Thymus (tissue), 11 donors: Measurements from ENCODE around the gene POMGNT2. TPM values are rescaled to one million over a fixed set of nuclear protein-coding genes. Genes with fewer than 3 reads are reported as not detected.

Experiments
- DNase-seq, 9 donors: peaks; one replicate each; pipeline ENCODE4 v3.0.0-alpha.2; 2013; ENCODE audit warnings: low spot score in 9 of 9, low read depth in 6 of 9, missing footprints in 1 of 9
- H3K27ac ChIP-seq, 2 donors: one replicate each; pipeline ENCODE4 v1.5.1; 2013; ENCODE audit warnings: control low read depth in 1 of 2, low read depth in 1 of 2, low read length in 1 of 2, mild to moderate bottlenecking in 1 of 2, moderate library complexity in 1 of 2
- H3K27me3 ChIP-seq, 2 donors: one replicate each; pipeline ENCODE4 v1.5.1; 2013; ENCODE audit warnings: low read length in 1 of 2; ENCODE audit not compliant: control insufficient read depth in 2 of 2, insufficient read depth in 1 of 2
- H3K36me3 ChIP-seq, 2 donors: one replicate each; pipeline ENCODE4 v1.5.1; 2013; ENCODE audit warnings: low read length in 1 of 2, mild to moderate bottlenecking in 1 of 2, moderate library complexity in 1 of 2; ENCODE audit not compliant: control insufficient read depth in 2 of 2, insufficient read depth in 2 of 2
- H3K4me1 ChIP-seq, 2 donors: one replicate each; pipeline ENCODE4 v1.5.1; 2013; ENCODE audit warnings: low read length in 2 of 2; ENCODE audit not compliant: control insufficient read depth in 2 of 2, insufficient read depth in 2 of 2
- H3K4me3 ChIP-seq, 2 donors: one replicate each; pipeline ENCODE4 v1.5.1; 2013; ENCODE audit warnings: low read length in 2 of 2, control low read depth in 1 of 2, mild to moderate bottlenecking in 1 of 2
- H3K9me3 ChIP-seq, 2 donors: one replicate each; pipeline ENCODE4 v1.5.1; 2013; ENCODE audit warnings: low read length in 1 of 2, mild to moderate bottlenecking in 1 of 2; ENCODE audit not compliant: control insufficient read depth in 2 of 2, insufficient read depth in 1 of 2
- WGBS: extraction: QIAGEN DNeasy Blood & Tissue Kit; methylation state at CpG from one replicate; pipeline ENCODE4 v1.1.7; 2013; 5-methylcytosine and 5-hydroxymethylcytosine counted together
- polyA plus RNA-seq: library from polyadenylated mRNA; stranded (reverse); fragments of 200-250 nt; gene quantifications from one replicate; pipeline ENCODE4 v1.2.3, GENCODE V29; 2013
- total RNA-seq: library from RNA; stranded (reverse); fragments of 120-200 nt; gene quantifications from one replicate; pipeline ENCODE4 v1.2.4, GENCODE V29; 2013
- donor health status: healthy.

POMGNT2 gene
- total and polyA plus RNA-seq, 2 donors = 4.5 to 5.2 TPM

DNA sequence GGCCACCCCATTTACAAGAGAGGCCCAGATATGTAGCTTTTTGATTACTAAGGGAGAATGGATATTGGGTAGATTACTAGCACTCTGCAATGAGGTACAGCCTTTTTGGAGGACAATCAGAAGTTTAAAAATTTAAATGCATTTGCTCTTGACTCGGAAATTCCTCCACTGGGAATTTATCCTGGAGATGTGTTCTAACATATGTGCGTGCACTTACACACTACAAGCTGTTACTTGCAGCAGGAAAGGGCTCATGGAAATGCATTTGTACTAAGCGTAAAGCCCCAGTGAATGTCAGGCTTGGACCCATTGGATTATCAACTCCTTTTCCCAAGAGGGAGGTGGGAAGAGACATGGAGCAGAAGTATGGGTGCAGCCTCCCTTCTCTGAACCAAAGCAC lies 7.8 kb upstream of the POMGNT2 start:
- H3K4me3 ChIP-seq = no peak overlapping the region
- H3K27ac ChIP-seq = no peak overlapping the region
- H3K36me3 ChIP-seq = no peaks in the 10 kb centered on the region
- DNase-seq = no peak
- H3K27me3 ChIP-seq = no peaks in the 10 kb centered on the region
- no peaks in the 10 kb centered on the region for H3K4me1 ChIP-seq
- WGBS = 96% methylated on average over 3 of the region's 3 CpGs
- no peaks in the 10 kb centered on the region for H3K9me3 ChIP-seq

DNA sequence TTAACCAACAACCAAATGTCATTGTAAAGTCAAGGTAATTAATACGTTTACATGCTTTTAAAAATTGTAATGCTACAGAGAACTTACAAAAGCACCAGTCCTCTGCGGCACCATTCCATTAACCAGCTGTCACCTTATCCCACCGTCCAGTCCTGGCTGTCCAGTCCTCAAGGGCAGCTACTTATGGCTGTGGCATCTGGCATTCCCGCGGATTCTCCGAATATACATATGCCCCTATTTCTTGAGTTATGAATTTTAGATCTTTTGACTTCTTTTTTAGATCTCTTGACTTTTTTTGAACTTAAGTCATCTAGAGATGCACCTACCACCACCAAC lies 382 bp upstream of the POMGNT2 start:
- Histone ChIP-seq H3K27ac (no peak overlapping the region), H3K9me3 (peaks cover 0 to 1% of the 10 kb centered on the region in 2 donors), H3K4me3 (peak overlapping the region in 1 of 2 donors; percentile 84), H3K27me3 (peaks cover 0 to 2% of the 10 kb centered on the region in 2 donors), H3K36me3 (no peaks in the 10 kb centered on the region), H3K4me1 (peaks cover 10 to 15% of the 10 kb centered on the region in 2 donors)
- DNase-seq = no peak
- WGBS = 17% methylated on average over 6 of the region's 6 CpGs

DNA sequence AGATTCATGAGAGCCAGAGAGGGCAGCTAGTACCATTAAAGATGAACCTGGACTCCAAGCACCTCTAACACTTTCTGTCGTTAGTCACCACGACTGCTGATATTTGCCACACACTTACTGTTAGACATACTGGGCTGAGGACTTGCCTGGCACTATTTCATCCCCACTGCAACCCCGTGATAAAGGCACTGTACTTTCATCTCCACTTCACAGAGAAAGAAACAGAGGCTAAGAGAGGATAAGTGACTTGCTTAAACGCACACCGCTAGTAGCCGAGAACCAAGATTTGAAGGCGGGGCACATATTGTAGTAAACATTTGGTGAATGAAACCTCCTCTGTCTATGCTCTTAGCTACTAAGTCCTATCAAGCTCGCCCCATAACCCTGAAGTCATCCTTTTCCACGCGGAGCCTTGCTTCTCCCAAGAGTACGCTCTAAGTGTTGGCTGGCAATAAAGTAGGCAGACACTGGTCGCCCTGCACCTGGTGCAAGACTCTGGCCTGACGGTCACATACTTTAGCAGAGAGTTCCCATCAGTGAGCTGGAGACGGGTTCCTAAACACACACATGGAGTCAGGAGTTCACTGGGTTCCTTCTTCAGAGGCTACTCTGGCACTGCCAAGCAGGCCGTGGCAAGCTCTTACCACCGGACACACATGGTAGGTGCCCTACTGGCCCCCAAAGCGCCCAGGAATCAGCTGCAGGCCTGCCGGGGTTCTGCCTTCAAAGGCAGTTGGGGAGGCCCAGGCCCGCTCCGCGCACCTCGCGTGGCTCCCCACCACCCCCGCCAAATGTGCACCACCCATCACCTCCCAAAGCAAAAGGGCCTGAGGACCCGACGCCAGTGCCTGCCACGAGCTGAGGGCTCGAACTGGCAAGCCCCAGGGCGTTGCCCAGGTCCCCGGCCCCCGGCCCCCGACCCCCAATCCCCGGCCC lies 951 bp downstream of the POMGNT2 start:
- Histone ChIP-seq H3K36me3 (no peaks in the 10 kb centered on the region), H3K4me3 (peak overlapping the region; percentile 60 to 84), H3K9me3 (peaks cover 0 to 1% of the 10 kb centered on the region in 2 donors), H3K27ac (no peak overlapping the region), H3K27me3 (peaks cover 0 to 2% of the 10 kb centered on the region in 2 donors), H3K4me1 (peaks cover 10 to 15% of the 10 kb centered on the region in 2 donors)
- WGBS = 64% methylated on average over 33 of the region's 33 CpGs
- peak in 2 of 9 donors; percentile 8 to 17 for DNase-seq

DNA sequence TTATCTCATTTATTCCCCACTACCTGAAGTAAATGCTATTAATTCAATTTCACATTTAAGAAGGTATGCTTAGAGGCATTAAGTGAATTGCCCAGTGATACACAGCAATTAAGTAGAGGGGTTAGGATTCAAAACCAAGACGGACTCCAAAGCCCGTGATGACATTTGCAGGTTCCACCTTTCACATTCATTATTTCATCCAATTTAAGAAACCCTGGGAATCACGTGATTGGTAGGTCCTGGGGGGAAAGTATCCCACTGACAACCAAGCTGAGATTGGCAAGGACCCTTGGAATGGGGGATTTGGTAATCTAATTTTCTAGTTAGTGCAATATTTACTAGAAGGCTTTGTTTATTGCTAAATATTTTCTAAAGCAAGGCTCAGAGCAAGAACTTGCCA lies 1.8 kb downstream of the POMGNT2 start:
- no peak for DNase-seq
- 96% methylated on average over 3 of the region's 3 CpGs for WGBS
- Histone ChIP-seq H3K27ac (no peak overlapping the region), H3K36me3 (no peaks in the 10 kb centered on the region), H3K4me3 (no peak overlapping the region), H3K4me1 (peaks cover 10 to 15% of the 10 kb centered on the region in 2 donors), H3K27me3 (peaks cover 0 to 2% of the 10 kb centered on the region in 2 donors), H3K9me3 (peaks cover 0 to 1% of the 10 kb centered on the region in 2 donors)

DNA sequence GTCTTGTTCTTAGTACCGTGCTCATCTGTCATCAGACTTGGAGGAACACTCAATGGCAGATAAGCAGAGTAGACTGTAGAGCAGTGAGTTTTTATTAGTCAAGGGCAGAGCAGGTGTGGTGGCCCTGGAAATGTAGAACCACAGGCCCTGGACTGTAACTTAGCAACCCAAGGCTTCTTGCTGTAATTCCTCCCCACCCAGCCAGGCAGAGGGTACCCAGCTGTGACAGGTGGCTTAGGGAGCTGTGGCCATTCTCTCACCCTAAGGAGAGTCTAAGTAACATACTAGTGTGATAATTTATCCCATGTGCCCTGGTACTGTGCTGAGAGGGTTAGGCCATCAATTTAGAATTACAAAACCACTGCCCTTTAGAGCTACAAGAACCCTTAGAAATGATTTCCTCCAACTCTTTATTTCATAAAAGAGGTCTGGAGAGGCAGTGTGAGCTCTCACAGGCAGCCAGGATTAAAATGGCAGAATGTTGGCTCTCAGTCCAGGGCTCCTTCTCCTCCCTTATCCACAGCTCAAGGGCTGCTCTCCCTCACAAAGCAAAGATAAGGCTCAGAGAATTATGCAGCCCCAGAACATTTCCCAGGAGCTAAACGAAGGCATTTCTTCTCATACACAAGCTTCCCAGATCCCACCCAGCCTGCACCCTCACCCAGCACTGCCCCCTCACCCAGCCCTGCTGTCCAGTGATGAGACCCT lies 3.0 kb downstream of the POMGNT2 start:
- H3K4me1 ChIP-seq = peaks cover 10 to 15% of the 10 kb centered on the region in 2 donors
- DNase-seq = peak in 1 of 9 donors; percentile 32
- 94% methylated on average over 2 of the region's 2 CpGs for WGBS
- no peaks in the 10 kb centered on the region for H3K36me3 ChIP-seq
- H3K27ac ChIP-seq = no peak overlapping the region
- peaks cover 0 to 2% of the 10 kb centered on the region in 2 donors for H3K27me3 ChIP-seq
- H3K4me3 ChIP-seq = no peak overlapping the region
- peaks cover 0 to 1% of the 10 kb centered on the region in 2 donors for H3K9me3 ChIP-seq

DNA sequence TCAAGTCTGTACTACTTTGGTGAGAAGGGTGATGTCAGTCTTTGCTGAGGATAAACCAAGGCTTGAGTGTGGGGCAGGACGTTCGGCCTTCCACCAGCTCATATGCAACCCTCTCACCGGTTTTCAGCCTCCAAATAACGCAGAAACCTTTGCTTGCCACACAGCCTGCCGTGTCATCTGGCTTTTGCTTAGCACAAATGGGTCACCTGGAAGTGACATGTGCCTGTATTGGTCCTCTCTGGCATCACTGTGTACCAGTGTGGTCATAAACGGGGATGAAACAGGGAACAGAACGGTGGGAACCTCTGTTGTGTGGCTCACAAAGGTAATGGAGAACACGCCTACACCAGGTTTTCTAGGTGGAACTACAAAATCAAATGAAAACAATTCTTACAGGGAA lies 7.1 kb downstream of the POMGNT2 start:
- peaks cover 0 to 1% of the 10 kb centered on the region in 2 donors for H3K9me3 ChIP-seq
- H3K4me3 ChIP-seq = no peak overlapping the region
- H3K4me1 ChIP-seq = peaks cover 3% of the 10 kb centered on the region in 2 donors
- H3K27me3 ChIP-seq = no peaks in the 10 kb centered on the region
- WGBS = 98% methylated on average over 8 of the region's 8 CpGs
- no peak overlapping the region for H3K27ac ChIP-seq
- no peak for DNase-seq
- no peaks in the 10 kb centered on the region for H3K36me3 ChIP-seq

DNA sequence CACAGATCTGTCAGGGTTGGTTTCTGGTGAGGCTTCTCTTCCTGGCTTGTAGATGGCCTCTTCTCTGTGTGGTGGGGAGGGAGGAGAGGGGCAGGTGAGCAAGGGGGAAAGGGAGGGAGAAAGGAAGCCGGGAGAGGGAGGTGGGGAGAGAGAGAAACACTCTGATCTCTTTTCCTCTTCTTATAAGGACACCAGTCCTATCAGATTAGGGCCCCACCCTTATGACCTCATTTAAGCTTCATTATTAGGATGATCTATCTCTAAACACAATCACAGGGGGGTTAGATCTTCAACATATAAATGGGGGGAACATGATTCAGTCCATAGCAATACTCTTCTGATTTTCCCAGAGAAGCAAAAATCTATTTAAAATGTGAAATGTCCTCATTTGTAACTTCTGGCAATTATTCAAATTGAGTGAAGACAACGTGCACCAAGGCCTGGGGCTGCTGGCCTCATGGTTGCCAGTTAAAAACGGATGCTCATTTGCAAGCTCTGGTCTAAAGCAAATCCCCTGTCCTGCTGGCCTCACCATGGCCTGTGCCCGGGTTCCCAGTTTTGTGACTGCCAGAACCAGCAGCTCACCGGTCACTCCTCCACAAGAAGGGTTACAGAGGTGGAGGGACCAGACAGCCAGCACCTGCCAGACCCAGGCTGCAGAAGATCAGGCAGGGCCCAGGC lies 8.3 kb downstream of the POMGNT2 start:
- Histone ChIP-seq H3K36me3 (no peaks in the 10 kb centered on the region), H3K4me3 (no peak overlapping the region), H3K9me3 (peaks cover 0 to 1% of the 10 kb centered on the region in 2 donors), H3K27me3 (no peaks in the 10 kb centered on the region), H3K27ac (no peak overlapping the region), H3K4me1 (no peaks in the 10 kb centered on the region)
- DNase-seq = no peak
- WGBS = 91% methylated on average over 5 of the region's 5 CpGs

DNA sequence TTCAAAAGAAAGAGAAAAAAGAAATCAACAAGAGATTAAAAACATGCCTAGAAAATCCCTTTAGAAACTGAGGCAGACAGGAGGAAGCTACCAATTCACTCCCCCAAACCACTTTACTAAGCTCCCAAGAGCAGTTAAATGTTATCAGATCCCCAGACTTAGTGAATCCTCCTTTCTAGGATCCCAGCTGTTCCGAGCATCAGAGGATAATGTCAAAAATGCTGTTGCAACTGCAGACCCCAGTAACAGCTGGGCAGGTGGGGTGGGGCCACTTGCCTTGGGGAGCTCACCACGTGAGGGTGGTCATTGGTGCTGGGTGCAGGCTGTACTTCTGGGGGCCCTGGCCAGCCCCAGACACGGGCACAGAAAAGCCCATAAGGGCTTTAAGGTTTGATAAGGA lies 9.1 kb downstream of the POMGNT2 start:
- WGBS = 95% methylated on average over 3 of the region's 3 CpGs

DNA sequence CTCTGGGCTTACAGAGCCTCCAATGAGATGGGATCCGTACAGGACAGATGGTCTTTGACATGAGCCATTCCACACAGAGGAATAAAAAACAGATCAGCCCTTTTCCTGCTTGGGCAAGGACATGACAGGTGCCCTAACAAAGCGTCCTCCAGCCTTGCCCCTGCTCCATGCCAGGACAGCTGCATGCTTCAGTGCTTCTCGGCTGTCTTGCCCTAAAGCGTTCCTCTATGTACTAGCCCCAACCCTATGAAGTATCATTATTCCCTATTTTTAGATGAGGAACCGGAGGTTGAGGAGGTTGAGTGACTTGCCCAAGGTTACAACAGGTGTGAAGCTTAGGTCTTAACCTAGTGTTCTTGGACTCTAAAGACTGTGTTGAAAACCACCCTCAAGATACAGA lies 10.5 kb downstream of the POMGNT2 start:
- H3K27ac ChIP-seq = no peak overlapping the region
- DNase-seq = no peak
- no peak overlapping the region for H3K4me3 ChIP-seq
- no peaks in the 10 kb centered on the region for H3K4me1 ChIP-seq
- 98% methylated on average over 5 of the region's 5 CpGs for WGBS
- H3K36me3 ChIP-seq = no peaks in the 10 kb centered on the region
- no peaks in the 10 kb centered on the region for H3K27me3 ChIP-seq
- no peaks in the 10 kb centered on the region for H3K9me3 ChIP-seq

More for the DNA sequence above, 9.1 kb downstream of the POMGNT2 start:
- no peak overlapping the region for H3K4me3 ChIP-seq
- no peak for DNase-seq
- H3K9me3 ChIP-seq = peaks cover 0 to under 1% of the 10 kb centered on the region in 2 donors
- no peak overlapping the region for H3K27ac ChIP-seq
- H3K27me3 ChIP-seq = no peaks in the 10 kb centered on the region
- H3K36me3 ChIP-seq = no peaks in the 10 kb centered on the region
- no peaks in the 10 kb centered on the region for H3K4me1 ChIP-seq
